ENCODE measurements around the gene CACNA1I.

Gene CACNA1I

DNA sequence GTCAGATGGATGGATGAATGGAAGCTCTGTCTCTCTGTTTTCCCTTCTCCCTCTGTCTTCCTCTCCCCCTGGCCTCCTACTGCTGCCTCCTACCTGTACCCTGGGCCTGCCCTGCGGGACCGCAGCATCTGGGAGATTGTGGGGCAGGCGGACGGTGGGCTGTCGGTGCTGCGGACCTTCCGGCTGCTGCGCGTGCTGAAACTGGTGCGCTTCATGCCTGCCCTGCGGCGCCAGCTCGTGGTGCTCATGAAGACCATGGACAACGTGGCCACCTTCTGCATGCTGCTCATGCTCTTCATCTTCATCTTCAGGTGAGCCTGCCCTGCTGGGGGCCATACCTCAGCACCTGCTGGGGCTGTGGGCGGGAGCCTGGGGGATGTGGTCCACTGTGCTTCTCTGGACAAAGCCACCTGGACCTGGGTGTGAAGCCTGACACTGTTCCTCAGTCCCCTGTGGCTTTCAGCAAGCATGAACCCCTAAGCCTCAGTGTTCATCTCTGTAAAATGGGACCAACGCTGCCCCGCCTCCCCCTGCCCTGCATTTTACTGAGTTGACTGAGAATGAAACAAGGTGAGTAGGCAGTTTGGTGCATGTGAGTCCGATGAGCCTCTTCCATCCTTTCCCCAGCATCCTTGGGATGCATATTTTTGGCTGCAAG, 88.4 kb downstream of the CACNA1I start:
- H3K9ac ChIP-seq (ENCODE audit: insufficient read length): no peak overlapping the region

DNA sequence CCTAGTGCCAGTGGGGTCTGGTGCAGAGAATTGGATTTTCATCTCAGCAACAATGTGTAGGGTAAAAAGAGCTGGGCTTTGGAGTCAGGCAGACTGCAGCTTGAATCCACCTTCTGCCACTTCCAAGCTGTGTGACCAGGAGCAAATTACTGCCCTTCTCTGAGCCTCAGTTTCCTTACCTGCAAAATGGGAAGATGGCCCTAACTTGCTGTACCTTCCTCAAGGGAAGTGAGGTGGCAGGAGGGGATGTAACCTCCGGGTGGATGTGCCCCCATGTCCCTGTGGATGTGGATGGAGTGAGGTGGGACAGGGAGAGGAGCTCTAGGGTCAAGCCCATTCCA, 90.9 kb downstream of the CACNA1I start:
- Histone ChIP-seq H3K27ac (no peak overlapping the region), H3K36me3 (ENCODE audit: insufficient read depth, low read length) (peaks cover 25% of the 10 kb centered on the region; the same call in 1 of the 2 replicates), H3K4me3 (no peak overlapping the region), H3K9ac (ENCODE audit: insufficient read length) (no peak overlapping the region), H3K9me3 (ENCODE audit: low read depth, low read length) (no peaks in the 10 kb centered on the region)
- DNase-seq (ENCODE audit: low read depth, low spot score): no peak
- TF ChIP-seq FOXP2 (optimal IDR thresholded peaks at IDR 0.05; ENCODE audit: control extremely low read depth, extremely low read length, insufficient read depth) (no peak), EZH2 (IDR thresholded peaks at IDR 0.05) (no peak), POLR2AphosphoS5 (IDR thresholded peaks at IDR 0.05; ENCODE audit: borderline replicate concordance, low read depth, low read length) (no peak)

More for the DNA sequence above, 88.4 kb downstream of the CACNA1I start:
- H3K4me3 ChIP-seq: no peak overlapping the region
- TF ChIP-seq FOXP2 (optimal IDR thresholded peaks at IDR 0.05; ENCODE audit: control extremely low read depth, extremely low read length, insufficient read depth): no peak
- TF ChIP-seq EZH2 (IDR thresholded peaks at IDR 0.05): no peak
- no peak for TF ChIP-seq POLR2AphosphoS5 (IDR thresholded peaks at IDR 0.05; ENCODE audit: borderline replicate concordance, low read depth, low read length)
- H3K27ac ChIP-seq: no peak overlapping the region
- no peaks in the 10 kb centered on the region for H3K9me3 ChIP-seq (ENCODE audit: low read depth, low read length)
- peaks cover 19% of the 10 kb centered on the region; the same call in 1 of the 2 replicates for H3K36me3 ChIP-seq (ENCODE audit: insufficient read depth, low read length)
- DNase-seq (ENCODE audit: low read depth, low spot score): no peak

DNA sequence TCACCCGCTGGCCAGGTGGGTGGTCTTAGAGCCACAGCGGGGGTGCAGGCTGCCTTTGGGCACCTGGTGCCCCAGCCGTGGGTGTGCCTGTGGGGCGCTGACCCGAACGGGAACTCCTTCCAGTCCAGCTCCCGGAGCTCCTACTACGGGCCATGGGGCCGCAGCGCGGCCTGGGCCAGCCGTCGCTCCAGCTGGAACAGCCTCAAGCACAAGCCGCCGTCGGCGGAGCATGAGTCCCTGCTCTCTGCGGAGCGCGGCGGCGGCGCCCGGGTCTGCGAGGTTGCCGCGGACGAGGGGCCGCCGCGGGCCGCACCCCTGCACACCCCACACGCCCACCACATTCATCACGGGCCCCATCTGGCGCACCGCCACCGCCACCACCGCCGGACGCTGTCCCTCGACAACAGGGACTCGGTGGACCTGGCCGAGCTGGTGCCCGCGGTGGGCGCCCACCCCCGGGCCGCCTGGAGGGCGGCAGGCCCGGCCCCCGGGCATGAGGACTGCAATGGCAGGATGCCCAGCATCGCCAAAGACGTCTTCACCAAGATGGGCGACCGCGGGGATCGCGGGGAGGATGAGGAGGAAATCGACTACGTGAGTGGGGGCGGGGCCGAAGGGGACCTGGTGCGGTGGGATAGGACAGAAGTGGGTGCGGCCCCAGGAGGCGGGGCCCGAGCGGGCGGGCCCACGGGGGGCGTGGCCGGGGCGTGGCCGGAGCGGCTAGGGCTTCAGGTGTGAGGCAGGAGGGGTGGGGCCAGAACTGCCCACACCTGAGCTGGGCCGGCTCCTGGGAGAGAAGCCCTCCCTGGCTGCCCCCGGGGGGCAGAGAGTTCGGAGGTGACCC, 91.5 kb downstream of the CACNA1I start:
- H3K9me3 ChIP-seq (ENCODE audit: low read depth, low read length): no peaks in the 10 kb centered on the region
- peaks cover 27% of the 10 kb centered on the region; the same call in 1 of the 2 replicates for H3K36me3 ChIP-seq (ENCODE audit: insufficient read depth, low read length)
- H3K27ac ChIP-seq: no peak overlapping the region
- TF ChIP-seq FOXP2 (optimal IDR thresholded peaks at IDR 0.05; ENCODE audit: control extremely low read depth, extremely low read length, insufficient read depth): no peak
- H3K4me3 ChIP-seq: no peak overlapping the region
- no peak overlapping the region for H3K9ac ChIP-seq (ENCODE audit: insufficient read length)
- DNase-seq (ENCODE audit: low read depth, low spot score): no peak

DNA sequence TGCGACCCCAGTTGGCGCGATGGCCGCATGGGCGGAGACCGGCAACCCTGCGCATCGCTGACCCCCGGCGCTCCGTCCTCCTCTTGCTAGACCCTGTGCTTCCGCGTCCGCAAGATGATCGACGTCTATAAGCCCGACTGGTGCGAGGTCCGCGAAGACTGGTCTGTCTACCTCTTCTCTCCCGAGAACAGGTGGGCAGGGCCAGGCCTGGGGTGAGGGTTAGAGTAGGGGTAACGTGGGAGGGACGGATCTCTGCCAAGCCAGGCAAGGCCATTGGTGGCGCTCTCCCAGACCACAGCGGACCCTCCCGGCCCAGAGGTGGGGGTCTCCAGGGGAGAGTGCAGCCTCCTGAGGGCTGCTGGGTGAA, 92.1 kb downstream of the CACNA1I start:
- no peak for TF ChIP-seq EZH2 (IDR thresholded peaks at IDR 0.05)
- TF ChIP-seq FOXP2 (optimal IDR thresholded peaks at IDR 0.05; ENCODE audit: control extremely low read depth, extremely low read length, insufficient read depth): no peak
- TF ChIP-seq POLR2AphosphoS5 (IDR thresholded peaks at IDR 0.05; ENCODE audit: borderline replicate concordance, low read depth, low read length): no peak
- H3K9me3 ChIP-seq (ENCODE audit: low read depth, low read length): no peaks in the 10 kb centered on the region
- no peak for DNase-seq (ENCODE audit: low read depth, low spot score)
- no peak overlapping the region for H3K4me3 ChIP-seq
- H3K36me3 ChIP-seq (ENCODE audit: insufficient read depth, low read length): peaks cover 31% of the 10 kb centered on the region; the same call in 1 of the 2 replicates
- H3K9ac ChIP-seq (ENCODE audit: insufficient read length): no peak overlapping the region
- no peak overlapping the region for H3K27ac ChIP-seq

DNA sequence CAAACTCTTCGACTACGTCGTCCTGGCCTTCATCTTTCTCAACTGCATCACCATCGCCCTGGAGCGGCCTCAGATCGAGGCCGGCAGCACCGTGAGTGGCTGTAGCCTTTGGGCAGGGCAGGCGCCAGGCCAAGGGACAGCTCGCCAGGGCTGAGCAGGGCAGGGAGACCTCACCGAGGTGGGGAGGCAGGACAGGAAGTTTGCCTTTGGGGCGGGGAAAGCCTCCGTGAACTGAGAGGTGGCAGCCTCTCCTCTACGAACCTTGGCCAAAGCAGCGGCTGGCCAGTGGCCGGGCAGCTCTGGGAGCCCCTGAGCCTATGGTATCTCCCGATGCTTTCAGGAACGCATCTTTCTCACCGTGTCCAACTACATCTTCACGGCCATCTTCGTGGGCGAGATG, 93.2 kb downstream of the CACNA1I start:
- no peak for DNase-seq (ENCODE audit: low read depth, low spot score)
- peaks cover 35% of the 10 kb centered on the region; the same call in 1 of the 2 replicates for H3K36me3 ChIP-seq (ENCODE audit: insufficient read depth, low read length)
- H3K9ac ChIP-seq (ENCODE audit: insufficient read length): no peak overlapping the region
- no peak overlapping the region for H3K4me3 ChIP-seq
- no peak for TF ChIP-seq FOXP2 (optimal IDR thresholded peaks at IDR 0.05; ENCODE audit: control extremely low read depth, extremely low read length, insufficient read depth)
- TF ChIP-seq EZH2 (IDR thresholded peaks at IDR 0.05): no peak
- TF ChIP-seq POLR2AphosphoS5 (IDR thresholded peaks at IDR 0.05; ENCODE audit: borderline replicate concordance, low read depth, low read length): no peak
- no peaks in the 10 kb centered on the region for H3K9me3 ChIP-seq (ENCODE audit: low read depth, low read length)
- no peak overlapping the region for H3K27ac ChIP-seq

DNA sequence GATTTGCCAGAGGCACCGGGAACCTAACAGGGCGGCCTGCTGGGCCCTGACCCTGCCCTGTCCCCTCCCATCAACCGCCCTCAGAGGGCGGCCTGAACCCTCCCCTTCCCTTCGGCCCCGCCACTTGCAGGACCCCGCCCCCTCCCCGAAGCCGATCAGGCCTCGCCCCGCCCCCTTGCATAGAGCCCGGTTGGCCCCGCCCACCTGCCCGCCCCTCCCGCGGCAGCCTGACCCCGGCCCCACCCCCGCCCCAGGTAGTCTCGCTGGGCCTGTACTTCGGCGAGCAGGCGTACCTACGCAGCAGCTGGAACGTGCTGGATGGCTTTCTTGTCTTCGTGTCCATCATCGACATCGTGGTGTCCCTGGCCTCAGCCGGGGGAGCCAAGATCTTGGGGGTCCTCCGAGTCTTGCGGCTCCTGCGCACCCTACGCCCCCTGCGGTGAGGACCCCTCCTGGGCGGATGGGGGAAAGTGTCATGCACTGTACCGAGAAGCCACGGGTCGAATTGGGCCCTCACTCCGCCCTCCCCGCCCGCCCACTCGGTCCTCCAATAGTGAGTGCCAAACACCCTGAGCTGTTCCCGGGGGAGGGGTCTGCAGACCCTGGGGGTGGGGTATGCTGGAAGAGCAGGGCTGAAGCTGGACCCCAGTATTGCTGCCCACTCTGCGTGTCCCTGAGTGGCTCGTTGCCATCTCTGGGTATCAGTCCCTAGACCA, 94.1 kb downstream of the CACNA1I start:
- Histone ChIP-seq H3K9me3 (ENCODE audit: low read depth, low read length) (no peaks in the 10 kb centered on the region), H3K4me3 (no peak overlapping the region), H3K27ac (no peak overlapping the region), H3K36me3 (ENCODE audit: insufficient read depth, low read length) (peaks cover 37% of the 10 kb centered on the region; the same call in 1 of the 2 replicates), H3K9ac (ENCODE audit: insufficient read length) (no peak overlapping the region)
- DNase-seq (ENCODE audit: low read depth, low spot score): no peak
- TF ChIP-seq EZH2 (IDR thresholded peaks at IDR 0.05): no peak

DNA sequence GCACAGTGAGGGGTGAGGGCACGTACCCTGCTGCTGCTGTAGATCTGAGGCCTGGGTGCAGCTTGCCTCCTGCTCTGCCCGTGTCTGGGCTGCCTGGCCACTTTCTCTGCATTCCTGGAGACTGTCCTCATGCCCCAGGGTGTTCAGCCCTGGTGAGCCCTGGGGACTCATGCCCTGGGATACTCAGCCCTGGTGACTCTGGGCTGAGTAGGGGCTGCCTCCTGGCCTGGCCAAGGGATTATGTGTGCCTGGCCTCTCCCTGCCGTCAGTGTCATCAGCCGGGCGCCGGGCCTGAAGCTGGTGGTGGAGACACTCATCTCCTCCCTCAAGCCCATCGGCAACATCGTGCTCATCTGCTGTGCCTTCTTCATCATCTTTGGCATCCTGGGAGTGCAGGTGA, 94.7 kb downstream of the CACNA1I start:
- TF ChIP-seq EZH2 (IDR thresholded peaks at IDR 0.05) (no peak), FOXP2 (optimal IDR thresholded peaks at IDR 0.05; ENCODE audit: control extremely low read depth, extremely low read length, insufficient read depth) (no peak), POLR2AphosphoS5 (IDR thresholded peaks at IDR 0.05; ENCODE audit: borderline replicate concordance, low read depth, low read length) (no peak)
- DNase-seq (ENCODE audit: low read depth, low spot score): no peak
- Histone ChIP-seq H3K9me3 (ENCODE audit: low read depth, low read length) (no peaks in the 10 kb centered on the region), H3K4me3 (no peak overlapping the region), H3K9ac (ENCODE audit: insufficient read length) (no peak overlapping the region), H3K36me3 (ENCODE audit: insufficient read depth, low read length) (peaks cover 38% of the 10 kb centered on the region; the same call in 1 of the 2 replicates), H3K27ac (no peak overlapping the region)

DNA sequence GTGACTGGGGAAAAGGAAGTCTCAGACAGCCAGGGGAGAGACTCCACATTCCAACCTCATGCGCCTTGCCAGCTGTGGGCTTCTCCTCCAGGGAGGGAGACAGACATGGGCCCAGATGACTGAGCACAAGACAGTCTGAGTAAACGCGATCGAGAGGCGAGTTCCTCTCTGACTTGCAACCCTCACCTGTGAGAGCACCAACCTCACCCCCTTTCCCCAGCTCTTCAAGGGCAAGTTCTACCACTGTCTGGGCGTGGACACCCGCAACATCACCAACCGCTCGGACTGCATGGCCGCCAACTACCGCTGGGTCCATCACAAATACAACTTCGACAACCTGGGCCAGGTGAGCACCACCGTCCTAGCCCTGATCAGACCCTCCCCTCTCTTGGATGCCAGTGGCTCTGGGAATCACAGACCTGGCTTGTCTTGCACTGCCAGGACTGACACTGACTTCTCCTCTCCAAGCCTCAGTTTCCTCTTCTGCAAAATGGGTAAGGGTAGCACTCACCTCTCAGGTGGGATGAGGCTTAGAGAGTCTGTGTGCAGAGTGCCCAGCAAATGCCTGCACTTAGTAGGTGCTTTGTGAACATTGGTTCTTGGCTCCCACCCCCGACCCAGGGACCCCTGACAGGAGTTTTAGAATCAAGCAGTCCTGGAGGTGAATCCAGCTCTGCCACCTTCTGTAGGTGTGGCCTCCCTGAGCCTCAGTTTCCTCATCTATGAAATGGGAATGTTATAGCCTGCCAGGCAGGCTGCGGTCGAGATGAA, 95.3 kb downstream of the CACNA1I start:
- no peak overlapping the region for H3K4me3 ChIP-seq
- H3K27ac ChIP-seq: no peak overlapping the region
- H3K9ac ChIP-seq (ENCODE audit: insufficient read length): no peak overlapping the region
- no peak for DNase-seq (ENCODE audit: low read depth, low spot score)
- H3K36me3 ChIP-seq (ENCODE audit: insufficient read depth, low read length): peaks cover 38% of the 10 kb centered on the region
- no peak for TF ChIP-seq POLR2AphosphoS5 (IDR thresholded peaks at IDR 0.05; ENCODE audit: borderline replicate concordance, low read depth, low read length)
- no peak for TF ChIP-seq EZH2 (IDR thresholded peaks at IDR 0.05)
- no peak for TF ChIP-seq FOXP2 (optimal IDR thresholded peaks at IDR 0.05; ENCODE audit: control extremely low read depth, extremely low read length, insufficient read depth)
- no peaks in the 10 kb centered on the region for H3K9me3 ChIP-seq (ENCODE audit: low read depth, low read length)

All from SK-N-MC (cell line).